Fibroblast of villous mesenchyme (primary cell): ENCODE data around the gene RBM19. TPM values are rescaled to one million over a fixed set of nuclear protein-coding genes. Genes with fewer than 3 reads are reported as not detected.

ENCODE experiments used
- DNase-seq: peaks from one replicate; pipeline ENCODE4 v3.0.0-alpha.2; 2010; ENCODE audit warnings: low read depth
- H3K4me3 ChIP-seq: 2 replicates; pipeline ENCODE4 v1.5.1; 2011; ENCODE audit warnings: low read depth, mild to moderate bottlenecking, low read length
- total RNA-seq: library from RNA; depleted of rRNA; stranded (reverse); fragments of >200 nt; gene quantifications from 2 replicates; pipeline ENCODE4 v1.2.3, GENCODE V29; 2012
- TF ChIP-seq, protein P1 (sequence below): IDR thresholded peaks from 2 replicates; pipeline ENCODE4 v1.5.1; 2012; ENCODE audit warnings: low read depth, mild to moderate bottlenecking, low read length; ENCODE audit not compliant: insufficient read depth

The RBM19 gene
- total RNA-seq, 1 donor: 26.8 TPM

DNA sequence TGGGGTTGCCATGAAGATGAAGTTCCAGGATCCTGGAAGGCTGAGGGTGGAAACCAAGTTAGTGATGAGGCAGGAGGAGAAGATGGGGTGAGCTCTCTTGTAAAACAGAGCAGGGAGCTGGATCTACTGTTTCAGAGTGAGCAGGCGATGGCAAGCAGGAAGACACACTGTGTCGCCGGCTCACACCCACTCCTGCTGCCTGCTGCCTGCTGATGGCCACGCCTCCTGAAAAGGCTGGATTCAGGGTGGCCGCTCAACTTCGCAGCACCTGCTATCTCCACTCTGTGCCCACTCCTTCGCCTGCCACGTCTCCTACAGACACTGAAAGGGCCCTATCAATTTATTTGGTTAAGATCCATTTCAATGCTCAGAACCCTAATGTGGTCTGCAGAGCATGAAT, 96.1 kb downstream of the RBM19 start:
- TF ChIP-seq, protein P1, sequence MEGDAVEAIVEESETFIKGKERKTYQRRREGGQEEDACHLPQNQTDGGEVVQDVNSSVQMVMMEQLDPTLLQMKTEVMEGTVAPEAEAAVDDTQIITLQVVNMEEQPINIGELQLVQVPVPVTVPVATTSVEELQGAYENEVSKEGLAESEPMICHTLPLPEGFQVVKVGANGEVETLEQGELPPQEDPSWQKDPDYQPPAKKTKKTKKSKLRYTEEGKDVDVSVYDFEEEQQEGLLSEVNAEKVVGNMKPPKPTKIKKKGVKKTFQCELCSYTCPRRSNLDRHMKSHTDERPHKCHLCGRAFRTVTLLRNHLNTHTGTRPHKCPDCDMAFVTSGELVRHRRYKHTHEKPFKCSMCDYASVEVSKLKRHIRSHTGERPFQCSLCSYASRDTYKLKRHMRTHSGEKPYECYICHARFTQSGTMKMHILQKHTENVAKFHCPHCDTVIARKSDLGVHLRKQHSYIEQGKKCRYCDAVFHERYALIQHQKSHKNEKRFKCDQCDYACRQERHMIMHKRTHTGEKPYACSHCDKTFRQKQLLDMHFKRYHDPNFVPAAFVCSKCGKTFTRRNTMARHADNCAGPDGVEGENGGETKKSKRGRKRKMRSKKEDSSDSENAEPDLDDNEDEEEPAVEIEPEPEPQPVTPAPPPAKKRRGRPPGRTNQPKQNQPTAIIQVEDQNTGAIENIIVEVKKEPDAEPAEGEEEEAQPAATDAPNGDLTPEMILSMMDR: no peak
- no peak for DNase-seq
- H3K4me3 ChIP-seq: no peak overlapping the region

DNA sequence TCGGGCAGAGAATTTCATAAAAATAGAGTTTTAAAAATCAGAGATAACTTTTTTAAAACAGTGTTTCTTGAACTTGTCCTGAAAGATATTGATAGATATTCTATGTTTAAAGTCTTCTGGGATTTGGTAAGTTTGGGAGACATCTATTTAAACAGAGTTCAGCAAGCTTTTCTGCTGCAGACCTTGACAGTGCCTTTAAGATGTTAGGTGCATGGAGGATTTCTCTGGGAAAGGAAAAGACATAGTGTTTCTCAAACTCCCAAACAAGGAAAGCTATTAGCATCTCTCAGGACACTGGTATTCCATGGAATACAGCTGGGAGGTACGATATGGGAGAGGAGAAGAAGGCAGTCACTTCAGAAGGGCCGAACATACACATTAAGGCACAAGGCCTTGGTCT, 97.8 kb downstream of the RBM19 start:
- TF ChIP-seq, protein P1: no peak
- H3K4me3 ChIP-seq: no peak overlapping the region
- no peak for DNase-seq

DNA sequence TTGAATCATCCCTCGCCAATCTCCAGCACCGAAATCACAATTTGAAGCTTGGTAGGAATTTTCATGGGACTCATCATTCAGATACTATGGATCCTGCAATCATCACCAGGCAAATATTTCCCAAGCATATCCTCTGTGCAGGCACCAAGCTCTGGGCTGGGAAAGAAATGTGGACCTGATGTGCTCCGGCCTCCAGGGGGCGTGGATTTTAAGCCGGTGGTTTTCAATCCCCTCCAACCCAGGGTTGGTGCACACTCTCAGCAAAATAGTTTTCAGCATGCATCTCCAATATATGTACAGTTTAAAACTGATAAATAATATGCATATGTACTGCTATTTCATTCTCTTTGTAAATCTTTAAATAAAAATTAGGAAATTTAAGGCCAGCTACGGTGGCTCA, 98.9 kb downstream of the RBM19 start:
- peak; percentile 12 for DNase-seq
- TF ChIP-seq, protein P1: peak; percentile 55
- H3K4me3 ChIP-seq: no peak overlapping the region

DNA sequence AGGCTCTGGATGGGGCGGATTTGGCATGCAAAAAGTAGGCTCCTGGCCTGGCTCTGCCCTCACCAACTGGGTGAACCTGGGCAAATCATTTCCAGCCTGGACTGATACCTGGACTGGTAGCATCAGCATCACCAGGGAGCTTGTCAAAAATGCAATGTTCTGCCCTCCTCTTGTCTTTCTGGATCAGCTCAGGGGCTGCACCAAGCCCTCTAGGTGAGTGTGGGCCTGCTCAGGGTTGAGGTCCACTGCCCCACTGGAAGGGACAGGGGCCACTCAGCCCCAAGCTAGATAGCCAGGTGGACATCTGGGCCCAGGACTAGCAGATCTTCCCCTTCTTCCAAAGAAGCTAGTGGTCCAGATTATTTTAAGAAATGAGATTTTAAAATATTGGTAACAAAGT, 99.6 kb downstream of the RBM19 start:
- H3K4me3 ChIP-seq: no peak overlapping the region
- TF ChIP-seq, protein P1: no peak
- no peak for DNase-seq

DNA sequence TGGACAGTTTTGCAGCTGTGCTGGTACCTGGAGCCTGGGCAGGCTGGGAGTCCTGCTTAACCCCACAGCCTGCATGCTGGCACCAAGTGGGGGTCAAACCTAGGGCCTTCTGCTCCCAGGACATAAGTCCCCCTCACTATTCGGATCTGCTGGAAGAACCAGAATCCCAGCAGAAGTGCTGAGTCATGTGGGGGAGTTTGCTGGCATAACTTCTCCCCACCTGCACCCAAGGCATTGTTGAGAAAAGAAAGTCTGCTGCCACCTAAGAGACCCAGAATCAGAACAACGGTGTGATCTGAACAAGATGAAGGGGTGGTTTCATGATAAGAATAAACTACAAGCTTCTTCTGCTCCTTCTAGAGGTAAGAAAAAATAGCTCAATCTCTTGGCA, 102.7 kb downstream of the RBM19 start:
- H3K4me3 ChIP-seq: no peak overlapping the region
- TF ChIP-seq, protein P1: no peak
- no peak for DNase-seq

DNA sequence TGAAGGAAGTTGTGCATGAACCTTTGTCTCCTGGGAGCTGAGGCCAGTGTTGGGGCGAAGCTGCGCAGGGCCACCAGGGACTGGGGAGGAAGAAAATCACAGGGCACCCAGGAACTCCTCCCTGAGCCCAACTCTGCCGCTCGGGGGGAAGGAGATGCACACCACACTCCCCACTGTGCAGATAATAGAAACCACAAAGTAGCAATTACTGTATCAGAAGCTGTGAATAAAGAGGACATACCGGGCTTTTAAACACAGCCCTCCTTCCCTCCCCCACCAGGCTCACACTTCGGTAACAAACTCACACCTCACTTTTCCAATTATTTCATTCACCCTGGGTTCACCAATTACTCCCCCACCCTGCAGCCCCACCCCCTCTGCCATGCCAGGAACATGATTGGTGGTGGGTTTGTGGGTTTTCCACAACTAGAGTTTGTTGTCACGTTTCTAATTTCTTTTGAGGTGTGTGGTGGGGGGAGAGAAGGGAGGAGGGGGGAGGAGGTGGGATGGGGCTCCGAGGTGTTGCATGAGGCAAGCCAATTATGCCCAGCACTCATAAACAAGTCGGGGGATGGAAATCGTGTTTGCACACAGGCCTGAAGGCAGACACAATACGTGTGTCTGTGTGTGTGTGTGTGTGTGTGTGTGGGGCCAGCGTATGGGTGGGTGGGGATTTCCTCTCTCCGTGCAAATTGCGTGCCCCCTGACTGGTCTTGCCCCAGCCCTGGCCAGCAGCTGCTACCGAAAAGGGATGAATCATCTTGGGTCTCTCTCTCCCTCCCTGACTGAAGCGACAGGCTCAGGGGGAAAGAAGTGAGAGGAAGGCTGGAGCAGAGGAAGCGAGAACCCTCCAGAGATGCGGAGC, 103.3 kb downstream of the RBM19 start:
- DNase-seq: peak; percentile 71
- H3K4me3 ChIP-seq: no peak overlapping the region
- TF ChIP-seq, protein P1: no peak
